Upper lobe of left lung (tissue), 4 donors: ENCODE results near the gene ARHGAP15.

Experiments used
- CTCF ChIP-seq, 6 experiments: fragments of 450-650 bp in 4 of 6; fragments of 200-600 bp in 2 of 6; sonication (generic) in 2 of 6; IDR thresholded peaks; one replicate each; pipeline ENCODE4 v1.5.1; 2016 to 2019; ENCODE audit warnings: antibody characterized with exemption in 6 of 6
- EP300 ChIP-seq, 4 donors: sonication (generic); formaldehyde crosslinking; IDR thresholded peaks; one replicate each; pipeline ENCODE4 v1.5.1; 2017; ENCODE audit warnings: antibody characterized with exemption in 4 of 4, control low read depth in 2 of 4
- POLR2A ChIP-seq, 4 donors: fragments of 450-650 bp; IDR thresholded peaks; one replicate each; pipeline ENCODE4 v1.5.1; 2016 to 2017; ENCODE audit warnings: antibody characterized with exemption in 4 of 4, mild to moderate bottlenecking in 2 of 4

- TF ChIP-seq CTCF (IDR thresholded peaks at IDR 0.05), result no peak
- no peak for TF ChIP-seq POLR2A (IDR thresholded peaks at IDR 0.05)
- TF ChIP-seq EP300 (IDR thresholded peaks at IDR 0.05), result no peak
Observed at GRCh38 chr2:143333847-143334246, 204.6 kb downstream of the ARHGAP15 start.
